ENCODE data around the gene ALX1. TPM values are rescaled to one million over a fixed set of nuclear protein-coding genes. Genes with fewer than 3 reads are reported as not detected.

ALX1 gene
- total RNA-seq, 1 donor = 1.3 TPM

GRCh38 chr12:85277900-85278597 lies 2.0 kb upstream of the ALX1 start:
- no peak for DNase-seq (ENCODE audit: low read depth)
- no peak for TF ChIP-seq CTCF (IDR thresholded peaks at IDR 0.05; ENCODE audit: insufficient read depth, low read depth, low read length)
- no peak overlapping the region for H3K4me3 ChIP-seq (ENCODE audit: low read depth, low read length)

- DNase-seq (ENCODE audit: low read depth) = no peak
Measured at GRCh38 chr12:85278598-85279448, 1.2 kb upstream of the ALX1 start.

GRCh38 chr12:85279449-85280164 lies 413 bp upstream of the ALX1 start:
- peak overlapping the region; percentile 43 for H3K4me3 ChIP-seq (ENCODE audit: low read depth, low read length)
- no peak for TF ChIP-seq CTCF (IDR thresholded peaks at IDR 0.05; ENCODE audit: insufficient read depth, low read depth, low read length)
- DNase-seq (ENCODE audit: low read depth) = no peak

More at GRCh38 chr12:85278598-85279448, 1.2 kb upstream of the ALX1 start:
- H3K4me3 ChIP-seq (ENCODE audit: low read depth, low read length) = no peak overlapping the region
- TF ChIP-seq CTCF (IDR thresholded peaks at IDR 0.05; ENCODE audit: insufficient read depth, low read depth, low read length) = no peak

GRCh38 chr12:85280984-85281630 lies 1.1 kb downstream of the ALX1 start:
- DNase-seq (ENCODE audit: low read depth) = no peak
- H3K4me3 ChIP-seq (ENCODE audit: low read depth, low read length) = peak overlapping the region; percentile 43
- TF ChIP-seq CTCF (IDR thresholded peaks at IDR 0.05; ENCODE audit: insufficient read depth, low read depth, low read length) = no peak

- H3K4me3 ChIP-seq (ENCODE audit: low read depth, low read length) = no peak overlapping the region
- TF ChIP-seq CTCF (IDR thresholded peaks at IDR 0.05; ENCODE audit: insufficient read depth, low read depth, low read length) = no peak
- DNase-seq (ENCODE audit: low read depth) = no peak
Measured at GRCh38 chr12:85281636-85282312, 1.8 kb downstream of the ALX1 start.

GRCh38 chr12:85283560-85283959 lies 3.5 kb downstream of the ALX1 start:
- no peak for DNase-seq (ENCODE audit: low read depth)
- no peak overlapping the region for H3K4me3 ChIP-seq (ENCODE audit: low read depth, low read length)
- TF ChIP-seq CTCF (IDR thresholded peaks at IDR 0.05; ENCODE audit: insufficient read depth, low read depth, low read length) = no peak

Data from fibroblast of villous mesenchyme (primary cell).